Spinal cord (tissue), 10 donors: ENCODE data around the gene DIPK2A. TPM values are rescaled to one million over a fixed set of nuclear protein-coding genes. Genes with fewer than 3 reads are reported as not detected.

Experiments
- DNase-seq, 6 donors: peaks; one replicate each; pipeline versions ENCODE4 v3.0.0 to v3.0.0-alpha.2; 2013 to 2015; ENCODE audit warnings: low spot score in 6 of 6, low read depth in 4 of 6
- H3K27ac ChIP-seq: one replicate; pipeline ENCODE4 v1.5.1; 2013; ENCODE audit warnings: low read depth, low read length, control low read depth
- H3K27me3 ChIP-seq: one replicate; pipeline ENCODE4 v1.6.1; 2013; ENCODE audit warnings: low read length; ENCODE audit not compliant: control insufficient read depth, insufficient read depth
- H3K36me3 ChIP-seq: one replicate; pipeline ENCODE4 v1.6.1; 2013; ENCODE audit warnings: low read length; ENCODE audit not compliant: control insufficient read depth, insufficient read depth
- H3K4me1 ChIP-seq: one replicate; pipeline ENCODE4 v1.6.1; 2013; ENCODE audit warnings: low read length; ENCODE audit not compliant: control insufficient read depth, insufficient read depth
- H3K4me3 ChIP-seq: one replicate; pipeline ENCODE4 v1.5.1; 2013; ENCODE audit warnings: low read depth, low read length, control low read depth
- H3K9me3 ChIP-seq: one replicate; pipeline ENCODE4 v1.6.1; 2013; ENCODE audit warnings: low read length; ENCODE audit not compliant: control insufficient read depth, insufficient read depth
- WGBS: methylation state at CpG from one replicate; pipeline ENCODE4 v1.1.5; 2013; ENCODE audit warnings: missing lambda C conversion rate; ENCODE audit not compliant: insufficient coverage; 5-methylcytosine and 5-hydroxymethylcytosine counted together
- polyA plus RNA-seq, 2 donors: library from polyadenylated mRNA; unstranded; fragments of 120-200 nt; gene quantifications; one replicate each; pipeline ENCODE4 v1.2.1, GENCODE V29; 2013; ENCODE audit not compliant: insufficient read length in 2 of 2
- total RNA-seq, 2 donors: library from RNA; depleted of rRNA in 1 of 2; stranded (reverse); fragments of 120-200 nt in 1 of 2; fragments of >200 nt in 1 of 2; gene quantifications; one replicate each; pipeline versions ENCODE4 v1.2.3 to v1.2.4, GENCODE V29; 2013 to 2014
- donor health status: healthy.

Gene DIPK2A
- total and polyA plus RNA-seq, 4 donors = 17.2 to 50.2 (median 29.1) TPM

DNA sequence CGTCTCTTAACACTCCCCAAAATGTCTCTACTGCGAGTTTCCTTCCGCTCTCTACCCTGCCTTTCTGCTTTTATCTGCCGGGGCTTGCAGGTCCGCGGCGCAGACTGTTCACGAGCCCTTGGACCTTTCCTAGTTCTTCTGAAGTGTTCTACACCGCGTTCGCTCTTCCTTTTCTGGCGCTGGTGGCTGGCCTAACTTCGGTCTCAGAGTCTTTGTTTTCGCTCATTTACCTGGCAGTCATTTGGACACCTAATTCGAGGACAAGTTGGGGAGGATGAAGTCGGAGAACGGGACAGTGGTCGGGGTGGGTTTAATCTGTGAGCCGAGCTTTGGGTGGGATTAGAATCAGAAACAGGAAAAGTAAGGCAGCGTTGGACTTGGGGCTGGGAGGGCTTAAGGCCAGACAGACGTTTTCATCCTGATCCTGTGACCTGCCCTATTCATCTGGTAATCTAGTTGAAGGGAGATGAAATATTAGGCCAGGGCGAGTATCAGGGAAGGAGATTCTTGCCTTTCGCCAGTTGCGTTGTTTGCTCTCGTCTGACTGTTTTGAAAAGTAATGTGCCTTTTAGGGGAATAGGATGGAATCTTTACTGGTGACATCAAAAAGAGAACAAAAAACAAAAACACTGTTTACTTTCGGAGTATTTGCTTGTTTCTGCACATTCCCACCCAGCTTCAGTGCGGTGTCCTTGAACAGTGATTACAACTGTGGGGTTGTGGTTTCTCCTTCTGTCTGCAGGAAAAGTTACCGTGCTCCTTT, 1.8 kb downstream of the DIPK2A start:
- peak overlapping the region; percentile 99 for H3K27ac ChIP-seq
- H3K9me3 ChIP-seq = no peaks in the 10 kb centered on the region
- DNase-seq = peak in 3 of 6 donors; percentile 72 to 95 (median 76)
- H3K4me3 ChIP-seq = peak overlapping the region; percentile 93
- H3K27me3 ChIP-seq = no peaks in the 10 kb centered on the region
- peaks cover 8% of the 10 kb centered on the region for H3K4me1 ChIP-seq
- no peaks in the 10 kb centered on the region for H3K36me3 ChIP-seq
- under 1% methylated on average over 21 of the region's 28 CpGs for WGBS

DNA sequence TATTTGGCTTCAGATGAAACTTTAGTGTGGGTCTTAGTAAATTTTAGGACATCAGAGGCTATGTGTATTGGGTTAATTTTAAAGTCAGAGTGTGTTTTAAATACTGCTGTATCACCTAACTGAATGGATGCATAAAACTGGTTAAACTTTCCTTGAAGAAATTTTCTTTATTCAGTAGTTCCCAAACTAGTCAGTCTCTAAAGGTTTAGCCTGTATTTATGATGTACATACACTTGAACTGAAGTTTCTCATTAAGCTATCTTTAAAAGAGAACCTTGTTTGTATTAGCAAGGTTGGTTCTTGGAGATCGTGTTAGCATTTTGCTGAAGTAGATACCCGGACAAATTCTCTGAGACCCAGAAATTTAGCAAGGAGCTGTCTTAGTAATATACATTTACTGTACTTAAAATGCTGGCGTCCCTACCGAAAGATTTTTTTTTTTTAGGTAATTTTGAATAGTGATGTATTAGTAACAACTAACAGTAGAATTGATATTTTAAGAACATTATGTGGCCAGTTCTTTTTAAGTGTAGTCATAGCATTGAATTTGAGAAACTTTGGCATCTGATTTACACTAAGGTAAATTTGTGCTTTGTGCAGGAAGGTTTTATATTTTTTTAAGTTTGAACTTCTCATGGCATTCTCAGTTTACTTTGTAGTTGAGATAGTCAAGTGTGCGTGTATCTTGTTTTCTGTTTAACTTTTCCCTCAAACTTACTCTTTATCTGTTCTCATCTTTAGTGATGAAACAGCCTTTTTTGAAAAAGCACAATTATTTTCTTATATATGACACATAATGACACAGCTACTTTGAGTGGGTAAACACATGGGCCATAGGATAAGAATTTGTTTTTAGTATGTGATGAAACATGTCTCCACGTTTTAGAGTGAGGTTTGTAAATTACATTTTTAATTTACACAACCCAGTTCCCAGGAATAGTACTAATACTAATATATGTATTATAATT, 2.9 kb downstream of the DIPK2A start:
- WGBS = no CpG with 5 or more reads among the region's 6 CpGs
- peak overlapping the region; percentile 93 for H3K4me3 ChIP-seq
- no peaks in the 10 kb centered on the region for H3K27me3 ChIP-seq
- no peaks in the 10 kb centered on the region for H3K36me3 ChIP-seq
- H3K4me1 ChIP-seq = peaks cover 8% of the 10 kb centered on the region
- DNase-seq = peak in 2 of 6 donors; percentile 21 to 32
- no peaks in the 10 kb centered on the region for H3K9me3 ChIP-seq
- peak overlapping the region; percentile 99 for H3K27ac ChIP-seq

DNA sequence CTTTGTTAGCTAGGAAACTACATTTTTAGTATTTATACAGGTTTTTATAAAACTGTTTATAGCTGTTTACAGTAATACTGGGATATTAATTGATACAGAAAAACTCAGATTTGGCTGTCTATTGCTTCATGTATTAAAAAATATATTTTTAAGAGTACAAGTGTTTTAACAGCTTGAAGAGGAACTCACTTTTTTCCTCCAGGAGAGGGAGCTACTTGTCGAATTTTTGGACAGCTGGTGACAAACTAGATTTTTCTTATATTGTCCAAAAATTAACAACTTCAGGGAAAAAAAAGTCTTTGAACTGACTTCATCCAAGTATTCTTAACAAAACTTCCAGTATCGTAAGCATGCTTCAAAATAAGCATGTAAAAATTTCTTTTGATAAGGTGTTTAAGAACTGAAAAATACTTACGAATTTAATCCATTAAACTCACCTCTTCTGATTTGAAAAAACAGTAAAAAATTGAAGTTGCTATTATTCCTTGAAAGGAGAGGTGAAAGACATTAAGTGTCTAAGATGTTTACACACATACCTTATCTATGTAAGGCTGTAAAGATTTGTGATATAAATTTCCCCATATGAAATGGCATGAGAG, 4.0 kb downstream of the DIPK2A start:
- peaks cover 7% of the 10 kb centered on the region for H3K4me1 ChIP-seq
- no CpG with 5 or more reads among the region's 3 CpGs for WGBS
- no peaks in the 10 kb centered on the region for H3K36me3 ChIP-seq
- H3K4me3 ChIP-seq = peak overlapping the region; percentile 93
- no peaks in the 10 kb centered on the region for H3K27me3 ChIP-seq
- no peaks in the 10 kb centered on the region for H3K9me3 ChIP-seq
- peak in 3 of 6 donors; percentile 52 to 86 (median 84) for DNase-seq
- H3K27ac ChIP-seq = no peak overlapping the region

DNA sequence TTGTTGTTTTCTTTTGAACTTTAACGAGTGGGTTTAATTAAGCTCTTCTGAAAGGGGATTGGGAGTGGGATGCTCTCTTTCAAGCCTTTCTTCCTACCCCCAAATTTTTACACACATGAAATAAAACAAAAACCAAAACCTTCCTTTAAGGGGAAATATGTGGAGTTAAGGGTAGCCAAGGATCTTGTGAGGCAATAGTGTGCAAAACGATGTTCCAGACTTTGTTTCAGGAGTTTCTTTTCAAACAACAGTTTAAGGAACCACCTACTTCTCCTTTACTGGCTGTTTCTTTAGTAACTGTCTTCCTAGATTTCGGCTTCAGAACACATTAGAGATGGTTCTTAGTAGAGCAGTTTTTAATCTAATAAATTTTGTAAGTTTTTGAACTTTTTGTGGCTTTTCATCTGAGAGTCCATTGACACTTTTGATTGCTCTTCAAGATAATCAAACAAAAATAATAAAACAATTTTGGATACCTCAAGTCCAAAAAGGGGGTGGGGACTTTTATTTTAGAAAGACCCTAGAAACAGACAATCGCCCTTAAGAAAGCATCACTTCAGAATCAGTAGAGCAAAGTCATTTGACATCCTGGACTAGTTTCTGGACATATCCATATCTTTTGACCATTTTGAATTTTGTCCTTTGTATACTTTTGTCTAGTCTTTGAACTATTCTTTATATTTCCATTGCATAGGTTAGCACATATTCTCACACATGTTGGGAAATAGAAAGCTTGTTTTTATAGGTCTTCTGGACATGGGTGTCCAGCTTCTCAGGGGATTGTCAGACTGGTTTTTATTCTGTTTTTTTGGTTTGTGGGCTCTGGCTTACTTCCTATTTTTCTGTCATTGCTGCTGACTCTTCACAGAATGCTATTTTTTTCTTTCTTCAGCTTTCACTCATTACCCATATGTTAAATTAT, 6.0 kb downstream of the DIPK2A start:
- peaks cover 2% of the 10 kb centered on the region for H3K9me3 ChIP-seq
- no peak overlapping the region for H3K27ac ChIP-seq
- no peaks in the 10 kb centered on the region for H3K36me3 ChIP-seq
- peaks cover 4% of the 10 kb centered on the region for H3K4me1 ChIP-seq
- no peak overlapping the region for H3K4me3 ChIP-seq
- H3K27me3 ChIP-seq = no peaks in the 10 kb centered on the region
- peak in 1 of 6 donors; percentile 19 for DNase-seq
- WGBS = 80% methylated on average over 1 of the region's 4 CpGs

DNA sequence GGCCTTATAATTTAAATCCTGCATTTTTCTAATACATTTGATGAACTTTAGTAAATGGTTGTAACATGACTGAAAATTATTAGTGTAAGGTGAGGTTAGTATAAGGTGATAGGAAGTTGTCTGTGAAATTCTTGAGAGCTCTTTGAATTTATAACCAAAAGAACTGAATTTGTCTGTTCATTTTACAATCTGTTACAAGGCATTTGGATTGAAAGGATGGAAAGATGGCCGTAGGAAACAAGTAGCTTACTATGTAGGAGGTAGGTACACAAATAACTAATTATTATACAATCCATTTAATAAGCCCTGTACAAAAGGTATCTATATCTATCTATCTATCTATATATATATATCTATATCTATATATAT, 6.6 kb downstream of the DIPK2A start:
- DNase-seq = no peak
- Histone ChIP-seq H3K36me3 (no peaks in the 10 kb centered on the region), H3K27me3 (no peaks in the 10 kb centered on the region), H3K4me3 (no peak overlapping the region), H3K27ac (no peak overlapping the region), H3K9me3 (peaks cover 2% of the 10 kb centered on the region), H3K4me1 (peaks cover 4% of the 10 kb centered on the region)
- no CpG with 5 or more reads among the region's 1 CpG for WGBS

DNA sequence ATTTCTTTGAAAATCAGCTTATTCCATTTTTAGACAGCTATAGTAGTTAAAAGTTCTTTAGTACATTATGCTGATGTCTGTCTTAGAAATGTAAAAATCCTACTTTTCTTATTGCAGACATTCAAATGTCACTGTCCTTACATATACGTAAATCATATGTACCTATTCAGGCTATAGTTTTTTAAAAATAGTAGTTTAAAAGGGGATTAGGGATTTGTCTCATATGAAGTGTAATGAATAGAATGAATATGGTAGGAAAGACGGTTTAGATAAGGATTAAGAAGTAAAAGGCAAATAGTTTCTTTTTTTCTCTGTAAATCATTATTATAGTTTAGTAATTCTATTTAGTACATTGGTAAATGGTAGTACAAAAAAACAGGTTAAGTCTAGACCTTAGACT, 7.4 kb downstream of the DIPK2A start:
- no CpG with 5 or more reads among the region's 2 CpGs for WGBS
- Histone ChIP-seq H3K27me3 (no peaks in the 10 kb centered on the region), H3K9me3 (peaks cover 2% of the 10 kb centered on the region), H3K4me1 (no peaks in the 10 kb centered on the region), H3K4me3 (no peak overlapping the region), H3K27ac (no peak overlapping the region), H3K36me3 (no peaks in the 10 kb centered on the region)
- no peak for DNase-seq

DNA sequence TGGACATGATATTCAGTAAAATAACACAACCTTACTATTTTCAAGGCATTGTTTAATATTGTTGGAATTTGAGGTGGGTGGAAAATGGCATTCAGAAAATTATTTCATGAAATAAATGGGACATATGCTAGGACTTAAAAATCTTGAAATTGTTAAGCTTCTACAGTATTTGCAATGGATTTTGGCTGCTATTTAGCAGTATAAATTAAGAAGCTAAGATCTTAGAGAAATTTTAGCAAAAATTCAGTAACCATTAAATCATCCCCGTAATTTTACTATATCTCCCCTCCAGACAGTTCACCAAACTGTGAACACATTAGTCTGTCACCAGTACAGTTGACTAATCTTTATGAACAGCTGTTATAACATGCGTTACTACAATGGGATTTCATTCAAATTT, 8.2 kb downstream of the DIPK2A start:
- no peak overlapping the region for H3K4me3 ChIP-seq
- no peak overlapping the region for H3K27ac ChIP-seq
- no peaks in the 10 kb centered on the region for H3K4me1 ChIP-seq
- no peaks in the 10 kb centered on the region for H3K27me3 ChIP-seq
- H3K9me3 ChIP-seq = peaks cover 2% of the 10 kb centered on the region
- no peaks in the 10 kb centered on the region for H3K36me3 ChIP-seq
- WGBS = no CpG with 5 or more reads among the region's 2 CpGs
- no peak for DNase-seq

DNA sequence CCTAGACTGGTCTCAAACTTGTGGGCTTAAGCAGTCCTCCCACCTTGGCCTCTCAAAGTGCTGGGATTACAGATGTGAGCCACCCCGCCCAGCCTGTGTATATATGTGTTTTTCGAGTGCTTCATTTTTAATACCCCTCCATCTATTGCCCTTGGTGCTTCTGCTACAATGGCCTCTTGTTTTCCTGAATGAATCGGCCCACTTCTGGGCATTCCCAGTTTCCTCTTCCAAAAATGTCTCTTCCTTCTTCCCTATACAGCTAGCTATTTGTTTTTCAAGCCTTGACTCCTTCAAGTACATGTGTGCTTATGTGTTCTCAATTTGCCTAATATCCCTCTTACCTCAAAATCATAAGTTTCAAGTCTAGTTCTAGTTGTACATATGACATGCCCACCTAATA, 16.7 kb downstream of the DIPK2A start:
- no peak for DNase-seq
- H3K27me3 ChIP-seq = no peaks in the 10 kb centered on the region
- no peak overlapping the region for H3K27ac ChIP-seq
- WGBS = 78% methylated on average over 1 of the region's 3 CpGs
- peaks cover 2% of the 10 kb centered on the region for H3K36me3 ChIP-seq
- H3K9me3 ChIP-seq = no peaks in the 10 kb centered on the region
- H3K4me3 ChIP-seq = no peak overlapping the region
- H3K4me1 ChIP-seq = no peaks in the 10 kb centered on the region

DNA sequence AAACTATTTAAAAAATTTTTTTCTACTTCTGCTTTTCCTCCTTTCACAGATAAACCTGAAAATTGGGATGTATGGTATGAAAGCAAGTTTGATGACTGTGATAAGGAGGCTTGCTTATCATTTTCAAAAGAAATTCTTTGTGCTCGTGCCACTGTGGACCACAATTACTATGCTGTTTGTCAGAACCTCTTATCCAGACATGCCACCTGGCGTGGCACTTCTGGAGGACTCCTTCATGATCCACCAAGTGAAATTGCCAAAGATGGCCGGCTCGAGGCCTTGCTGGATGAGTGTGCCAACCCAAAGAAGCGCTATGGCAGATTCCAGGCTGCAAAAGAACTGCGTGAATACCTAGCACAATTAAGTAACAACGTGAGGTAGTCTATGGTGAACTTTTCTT, 17.8 kb downstream of the DIPK2A start:
- no peaks in the 10 kb centered on the region for H3K9me3 ChIP-seq
- H3K4me1 ChIP-seq = no peaks in the 10 kb centered on the region
- no peak for DNase-seq
- H3K27me3 ChIP-seq = no peaks in the 10 kb centered on the region
- peaks cover 2% of the 10 kb centered on the region for H3K36me3 ChIP-seq
- H3K27ac ChIP-seq = no peak overlapping the region
- WGBS = 100% methylated on average over 1 of the region's 7 CpGs
- no peak overlapping the region for H3K4me3 ChIP-seq
